ENCODE results near the gene TRAF3IP1.

The TRAF3IP1 gene

DNA sequence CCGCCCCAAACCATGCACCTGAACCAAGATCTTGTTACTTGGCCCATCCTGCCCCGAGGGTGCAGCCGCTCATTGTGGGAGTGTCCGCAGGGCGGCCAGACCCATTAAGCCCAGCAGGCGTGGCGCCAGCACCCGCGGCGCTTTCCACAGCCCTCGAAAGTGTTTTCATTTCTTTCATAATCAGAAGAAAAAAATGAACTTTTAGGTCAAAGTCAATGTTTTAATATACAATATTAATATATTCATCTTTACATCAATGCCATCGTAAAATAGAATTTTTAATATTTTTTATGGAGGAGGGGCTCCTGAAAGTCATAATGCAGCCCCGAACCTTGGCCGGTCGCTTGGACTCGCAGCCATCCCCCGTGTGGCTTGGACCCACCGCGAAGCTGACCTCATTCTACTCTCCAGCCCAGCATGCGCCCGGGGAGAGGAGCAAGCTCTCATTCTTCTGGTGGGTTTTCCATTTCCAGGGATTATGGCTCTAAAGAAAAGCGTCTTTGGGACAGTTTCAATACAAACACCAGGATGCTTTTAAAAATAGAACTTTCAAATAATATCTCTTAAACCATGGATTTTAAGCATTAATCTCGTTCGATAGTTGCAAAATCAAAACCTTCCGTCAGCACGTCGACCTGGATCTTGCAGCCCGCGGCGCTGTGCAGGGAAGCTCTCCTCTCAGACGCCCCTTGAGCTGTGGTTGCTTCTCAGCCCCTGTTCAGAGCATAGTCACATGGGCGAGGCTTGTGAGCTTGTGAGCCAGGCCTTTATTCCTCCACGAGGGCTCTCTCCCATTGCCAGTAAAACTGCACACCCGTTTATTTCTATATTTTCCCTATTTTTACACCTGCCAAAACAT is 89.3 kb downstream of the TRAF3IP1 start:
- DNase-seq = no peak

DNA sequence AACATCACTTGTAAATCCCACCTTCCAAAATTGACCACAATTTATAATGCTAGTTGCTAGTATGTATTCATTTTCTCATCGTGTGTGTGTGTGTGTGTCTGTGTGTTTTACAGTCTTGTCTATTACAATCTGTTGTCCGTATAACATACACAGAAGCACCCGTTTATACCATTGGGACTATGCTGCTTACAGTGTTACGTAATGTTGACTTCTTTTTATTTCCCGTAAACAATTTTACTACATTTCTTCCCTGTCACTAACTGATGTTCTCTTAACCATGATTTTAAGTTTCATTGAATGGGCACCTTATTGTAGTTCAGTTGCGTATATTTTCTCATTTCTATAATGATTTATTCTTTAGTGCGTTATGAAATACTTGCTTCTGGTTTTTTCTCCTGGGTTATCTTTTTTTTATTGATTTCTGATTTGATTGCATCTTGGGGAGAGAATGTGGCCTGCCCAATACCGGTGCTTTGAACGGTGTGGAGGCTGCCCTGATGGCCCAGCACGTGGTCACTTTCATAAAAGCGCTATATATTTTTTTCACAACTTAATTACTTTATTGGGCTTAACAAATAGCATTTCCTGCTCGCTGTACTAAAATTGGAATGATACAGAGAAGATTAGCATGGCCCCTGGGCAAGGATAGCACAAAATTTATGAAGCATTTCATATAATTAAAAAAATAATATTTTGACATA is 91.9 kb downstream of the TRAF3IP1 start:
- no peak for DNase-seq

DNA sequence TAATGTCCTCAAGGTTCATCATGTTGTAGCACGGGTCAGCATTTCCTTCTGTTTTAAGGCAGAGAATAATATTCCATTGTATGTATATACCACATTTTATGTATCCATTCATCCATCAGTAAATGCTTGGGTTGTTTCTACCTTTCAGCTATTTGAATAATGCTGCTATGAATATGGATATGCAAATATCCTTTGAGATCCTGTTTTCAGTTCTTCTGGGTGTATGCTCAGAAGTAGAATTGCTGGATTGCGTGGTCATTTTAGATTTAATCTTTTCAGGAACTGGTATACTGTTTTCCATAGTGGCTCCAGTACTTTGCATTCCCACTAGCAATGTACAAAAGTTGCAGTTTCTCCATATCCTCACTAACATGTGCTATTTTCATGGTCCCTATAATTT is 93.0 kb downstream of the TRAF3IP1 start:
- DNase-seq = no peak

GRCh38 chr2:238415036-238415764 is 94.9 kb downstream of the TRAF3IP1 start:
- DNase-seq = no peak

DNA sequence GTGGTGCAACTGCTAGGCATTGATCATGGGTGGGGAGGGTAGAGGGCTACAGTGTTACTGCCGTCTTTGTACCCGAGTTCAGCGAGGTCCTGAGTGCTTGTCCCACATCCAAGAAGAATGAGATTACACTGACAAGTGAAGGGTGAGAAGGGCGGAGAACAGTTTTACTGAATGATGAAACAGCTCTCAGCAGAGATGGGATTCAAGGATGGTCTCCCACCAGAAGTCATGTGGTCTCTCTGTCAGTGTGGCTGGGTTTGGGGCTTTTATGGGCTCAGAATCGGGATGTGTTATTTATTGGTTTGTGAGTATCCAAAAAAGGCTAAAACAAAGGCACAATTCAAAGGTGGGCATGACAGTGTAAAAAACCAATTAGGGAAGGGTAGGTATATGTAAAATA is 95.6 kb downstream of the TRAF3IP1 start:
- DNase-seq = no peak

- no peak for DNase-seq
These were observed 98.1 kb downstream of the TRAF3IP1 start for GRCh38 chr2:238418196-238418998.

DNA sequence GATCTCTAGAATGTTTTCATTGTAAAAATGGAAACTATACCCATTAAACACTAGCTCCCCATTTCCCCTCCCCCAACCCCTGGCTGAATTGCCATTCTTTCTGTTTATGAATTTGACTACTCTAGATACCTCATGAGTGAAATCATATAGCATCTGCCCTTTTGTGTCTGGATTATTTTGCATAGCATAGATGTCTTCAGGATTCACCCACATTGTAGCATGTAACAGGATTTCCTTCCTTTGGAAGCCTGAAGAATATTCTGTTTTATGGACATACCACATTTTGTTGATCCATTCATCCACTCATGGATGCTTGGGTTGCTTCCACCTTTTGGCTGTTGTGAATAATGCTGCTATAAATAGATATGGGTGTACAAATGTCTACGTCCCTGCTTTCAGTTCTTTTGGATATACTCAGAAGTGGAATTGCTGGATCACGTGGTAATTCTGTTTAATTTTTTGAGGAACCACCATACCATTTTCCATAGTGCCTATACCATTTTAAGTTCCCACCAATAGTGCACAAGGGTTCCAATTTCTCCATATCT is 98.8 kb downstream of the TRAF3IP1 start:
- DNase-seq = no peak

DNA sequence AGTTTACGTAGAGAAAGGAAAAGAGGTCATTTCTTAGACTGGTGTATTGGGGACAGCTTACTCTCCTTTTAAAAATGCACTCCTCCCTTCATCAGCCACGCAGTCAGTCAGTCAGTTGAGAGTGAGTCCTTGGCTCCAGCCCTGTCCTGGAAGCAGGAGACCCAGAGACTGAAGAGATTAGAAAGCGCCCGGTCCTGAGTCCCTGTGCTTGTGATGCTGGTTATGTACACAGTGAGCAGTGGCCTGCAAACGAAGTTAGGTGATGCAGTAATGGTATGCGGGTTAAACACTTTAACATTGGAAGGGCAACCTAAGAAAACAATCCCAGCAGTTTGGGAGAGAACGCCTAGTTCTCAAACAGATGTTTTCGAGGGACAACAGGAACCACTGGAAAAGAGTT is 100.1 kb downstream of the TRAF3IP1 start:
- no peak for DNase-seq

GRCh38 chr2:238420878-238421694 is 100.8 kb downstream of the TRAF3IP1 start:
- DNase-seq = no peak

DNA sequence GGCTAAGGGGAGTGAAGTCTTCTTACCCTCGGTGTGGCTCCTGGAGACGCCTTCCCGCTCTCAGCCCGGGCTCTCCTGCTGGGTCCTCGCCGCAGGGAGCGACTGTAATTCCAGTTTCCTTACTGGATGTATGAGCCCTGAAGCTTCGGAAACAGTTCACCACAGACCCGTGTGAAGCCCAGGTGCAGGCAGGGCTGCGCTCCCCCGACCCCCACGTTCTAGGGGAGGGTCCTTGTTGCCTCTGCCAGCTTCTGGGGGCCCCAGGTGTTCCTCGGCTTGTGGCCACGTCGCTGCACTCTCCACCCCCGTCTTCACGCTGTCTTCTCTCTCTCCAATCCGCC is 101.3 kb downstream of the TRAF3IP1 start:
- DNase-seq = no peak

- DNase-seq = no peak
These were observed 102.0 kb downstream of the TRAF3IP1 start for GRCh38 chr2:238422285-238422684.

- no peak for DNase-seq
These were observed 102.6 kb downstream of the TRAF3IP1 start for GRCh38 chr2:238422940-238423339.

DNA sequence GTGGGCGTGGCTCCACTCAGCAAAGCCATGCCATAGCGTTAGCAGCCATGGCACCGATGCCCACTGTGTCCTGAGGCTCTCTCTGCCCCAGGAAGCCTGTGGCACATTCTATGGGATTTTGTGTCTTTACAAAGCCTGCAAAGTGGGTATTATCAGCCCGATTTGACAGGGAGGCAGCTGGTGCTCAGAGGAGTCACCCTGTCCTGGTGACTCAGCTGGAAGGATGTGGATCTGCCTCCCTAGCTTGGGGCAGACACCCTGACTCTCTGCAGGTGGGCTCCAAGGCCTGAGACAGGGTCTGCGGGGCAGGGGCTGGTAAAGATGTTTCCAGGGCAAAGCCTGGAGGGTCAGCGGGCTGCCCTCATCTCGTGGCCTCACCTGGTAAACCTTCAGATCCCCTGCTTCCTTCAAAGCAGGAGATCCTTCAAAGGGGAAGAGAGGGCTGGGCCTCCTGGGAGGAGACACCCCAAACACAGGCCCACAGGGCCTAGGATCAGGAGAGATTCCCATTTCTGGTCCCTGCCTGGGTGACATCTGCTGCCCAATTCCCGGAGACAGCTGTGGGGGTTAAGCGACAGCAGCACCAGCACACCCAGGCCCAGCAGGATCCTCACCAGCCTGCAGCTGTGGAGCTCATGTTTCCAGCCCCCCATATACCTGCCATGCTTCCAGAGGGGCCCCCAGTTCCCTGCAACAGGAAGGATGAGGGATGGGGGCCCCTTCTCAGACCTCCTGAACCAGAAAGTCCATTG is 103.4 kb downstream of the TRAF3IP1 start:
- DNase-seq = no peak

DNA sequence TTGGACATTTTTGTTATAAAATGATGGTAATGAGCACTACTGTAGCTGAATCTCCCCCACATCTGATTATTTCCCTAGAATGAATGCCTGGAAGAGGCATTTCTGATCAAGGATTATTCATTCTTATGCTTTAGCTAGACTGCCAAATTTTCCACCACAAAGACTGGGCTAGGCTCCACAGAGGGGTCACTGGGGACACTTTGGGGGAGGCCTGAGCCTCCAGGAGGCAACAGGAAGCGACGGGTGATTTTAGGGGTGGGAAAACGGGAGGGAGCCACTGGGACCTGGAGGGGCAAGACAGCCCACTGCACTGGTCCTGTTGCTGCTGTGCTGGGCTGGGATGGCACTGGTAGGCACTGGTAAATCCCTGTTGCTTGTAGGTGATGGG is 104.0 kb downstream of the TRAF3IP1 start:
- DNase-seq = no peak

GRCh38 chr2:238425505-238425978 is 105.2 kb downstream of the TRAF3IP1 start:
- no peak for DNase-seq

DNA sequence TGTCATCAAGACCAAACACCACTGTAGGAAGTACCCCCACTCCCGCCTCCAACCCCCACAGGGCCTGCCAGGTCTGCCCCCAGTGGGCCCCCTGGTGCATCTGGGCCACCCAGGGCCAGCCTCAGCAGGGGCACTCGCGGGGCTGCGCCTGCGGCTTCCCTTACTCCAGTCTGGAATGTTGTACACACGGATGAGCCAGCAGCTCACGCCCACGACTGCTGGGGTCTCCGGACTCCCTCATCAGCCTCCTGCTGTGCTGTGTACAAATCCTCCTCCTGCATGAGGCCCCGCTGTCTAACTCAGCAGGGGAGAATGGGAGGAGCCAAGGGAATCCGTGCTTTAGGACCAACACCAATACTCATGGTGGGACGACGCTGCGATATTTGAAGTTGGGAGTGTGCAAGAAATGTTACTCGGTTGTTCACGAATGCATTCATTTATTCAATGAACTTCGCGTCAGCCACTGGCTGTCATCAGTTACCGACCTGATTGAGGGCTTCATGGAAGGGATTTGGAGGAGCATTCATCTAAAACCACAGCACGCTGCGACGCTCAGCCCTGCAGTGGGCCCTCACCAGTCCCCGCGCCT is 105.8 kb downstream of the TRAF3IP1 start:
- DNase-seq = no peak

DNA sequence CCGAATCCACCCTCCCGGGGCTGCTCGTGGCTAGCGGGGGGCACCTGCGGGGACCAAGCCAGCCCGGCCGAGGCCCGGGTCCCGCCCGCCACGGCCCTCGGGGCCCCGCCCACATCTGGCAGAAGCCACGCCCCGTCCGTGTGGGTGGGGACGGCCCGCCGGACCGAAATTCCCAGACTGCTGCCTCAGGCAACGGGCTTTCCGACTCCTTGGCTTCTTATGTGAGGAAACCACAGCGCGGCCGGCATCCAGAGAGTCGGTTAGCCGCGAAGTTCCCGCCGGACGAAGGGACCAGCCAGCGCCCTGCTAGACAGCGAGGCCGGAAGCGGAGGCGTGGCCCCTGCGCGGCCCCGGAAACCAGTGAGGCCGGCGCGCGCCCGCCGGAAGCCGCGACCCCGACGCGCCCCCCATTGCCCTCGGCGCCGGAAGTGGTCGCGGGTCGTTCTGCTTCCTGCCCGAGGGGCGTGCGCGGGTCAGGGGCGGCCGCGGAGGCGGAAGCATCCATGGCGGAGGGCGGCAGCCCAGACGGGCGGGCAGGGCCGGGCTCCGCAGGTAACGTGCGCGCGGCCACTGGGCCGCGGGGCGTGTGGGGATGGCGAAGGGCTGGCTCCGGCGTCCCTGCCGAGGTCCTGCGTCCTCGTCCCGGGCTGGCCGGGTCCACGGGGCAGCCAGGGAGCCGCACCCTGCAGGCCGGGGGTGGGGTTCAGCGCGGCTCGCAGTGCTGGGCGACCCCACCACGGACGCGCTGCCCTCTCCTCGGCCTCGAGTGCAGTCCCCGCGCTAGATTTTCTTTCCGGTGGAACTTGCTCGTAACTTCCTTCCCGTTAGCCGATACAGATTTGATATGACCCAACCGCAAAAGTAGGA is 106.5 kb downstream of the TRAF3IP1 start, which contains the start of gene ASB1:
TSS of gene ASB1 (plus strand) at position 360 of the 867 bp plus-strand sequence. CDS start at position 504, 144 bp downstream.
- peak; percentile 91 for DNase-seq

- DNase-seq = peak in 1 of 2 experiments; percentile 54
These were observed 107.3 kb downstream of the TRAF3IP1 start for GRCh38 chr2:238427435-238428162.

Measured in activated T-cell treated with anti-CD3 and anti-CD28 coated beads, Interleukin-2, amount 50 U/mL, for 48 hours (primary cell).